ENCODE results near the gene RTEL1. TPM values are rescaled to one million over a fixed set of nuclear protein-coding genes. Genes with fewer than 3 reads are reported as not detected.
"Not testable (repeated sequence)": the region's sequence is repeated elsewhere in the genome, so short reads cannot be mapped to it uniquely, and the experiment has no call there.

The RTEL1 gene, protein sequence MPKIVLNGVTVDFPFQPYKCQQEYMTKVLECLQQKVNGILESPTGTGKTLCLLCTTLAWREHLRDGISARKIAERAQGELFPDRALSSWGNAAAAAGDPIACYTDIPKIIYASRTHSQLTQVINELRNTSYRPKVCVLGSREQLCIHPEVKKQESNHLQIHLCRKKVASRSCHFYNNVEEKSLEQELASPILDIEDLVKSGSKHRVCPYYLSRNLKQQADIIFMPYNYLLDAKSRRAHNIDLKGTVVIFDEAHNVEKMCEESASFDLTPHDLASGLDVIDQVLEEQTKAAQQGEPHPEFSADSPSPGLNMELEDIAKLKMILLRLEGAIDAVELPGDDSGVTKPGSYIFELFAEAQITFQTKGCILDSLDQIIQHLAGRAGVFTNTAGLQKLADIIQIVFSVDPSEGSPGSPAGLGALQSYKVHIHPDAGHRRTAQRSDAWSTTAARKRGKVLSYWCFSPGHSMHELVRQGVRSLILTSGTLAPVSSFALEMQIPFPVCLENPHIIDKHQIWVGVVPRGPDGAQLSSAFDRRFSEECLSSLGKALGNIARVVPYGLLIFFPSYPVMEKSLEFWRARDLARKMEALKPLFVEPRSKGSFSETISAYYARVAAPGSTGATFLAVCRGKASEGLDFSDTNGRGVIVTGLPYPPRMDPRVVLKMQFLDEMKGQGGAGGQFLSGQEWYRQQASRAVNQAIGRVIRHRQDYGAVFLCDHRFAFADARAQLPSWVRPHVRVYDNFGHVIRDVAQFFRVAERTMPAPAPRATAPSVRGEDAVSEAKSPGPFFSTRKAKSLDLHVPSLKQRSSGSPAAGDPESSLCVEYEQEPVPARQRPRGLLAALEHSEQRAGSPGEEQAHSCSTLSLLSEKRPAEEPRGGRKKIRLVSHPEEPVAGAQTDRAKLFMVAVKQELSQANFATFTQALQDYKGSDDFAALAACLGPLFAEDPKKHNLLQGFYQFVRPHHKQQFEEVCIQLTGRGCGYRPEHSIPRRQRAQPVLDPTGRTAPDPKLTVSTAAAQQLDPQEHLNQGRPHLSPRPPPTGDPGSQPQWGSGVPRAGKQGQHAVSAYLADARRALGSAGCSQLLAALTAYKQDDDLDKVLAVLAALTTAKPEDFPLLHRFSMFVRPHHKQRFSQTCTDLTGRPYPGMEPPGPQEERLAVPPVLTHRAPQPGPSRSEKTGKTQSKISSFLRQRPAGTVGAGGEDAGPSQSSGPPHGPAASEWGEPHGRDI (N-terminal part only)
- 6.0 and 6.1 TPM in 2 replicates for total RNA-seq

DNA sequence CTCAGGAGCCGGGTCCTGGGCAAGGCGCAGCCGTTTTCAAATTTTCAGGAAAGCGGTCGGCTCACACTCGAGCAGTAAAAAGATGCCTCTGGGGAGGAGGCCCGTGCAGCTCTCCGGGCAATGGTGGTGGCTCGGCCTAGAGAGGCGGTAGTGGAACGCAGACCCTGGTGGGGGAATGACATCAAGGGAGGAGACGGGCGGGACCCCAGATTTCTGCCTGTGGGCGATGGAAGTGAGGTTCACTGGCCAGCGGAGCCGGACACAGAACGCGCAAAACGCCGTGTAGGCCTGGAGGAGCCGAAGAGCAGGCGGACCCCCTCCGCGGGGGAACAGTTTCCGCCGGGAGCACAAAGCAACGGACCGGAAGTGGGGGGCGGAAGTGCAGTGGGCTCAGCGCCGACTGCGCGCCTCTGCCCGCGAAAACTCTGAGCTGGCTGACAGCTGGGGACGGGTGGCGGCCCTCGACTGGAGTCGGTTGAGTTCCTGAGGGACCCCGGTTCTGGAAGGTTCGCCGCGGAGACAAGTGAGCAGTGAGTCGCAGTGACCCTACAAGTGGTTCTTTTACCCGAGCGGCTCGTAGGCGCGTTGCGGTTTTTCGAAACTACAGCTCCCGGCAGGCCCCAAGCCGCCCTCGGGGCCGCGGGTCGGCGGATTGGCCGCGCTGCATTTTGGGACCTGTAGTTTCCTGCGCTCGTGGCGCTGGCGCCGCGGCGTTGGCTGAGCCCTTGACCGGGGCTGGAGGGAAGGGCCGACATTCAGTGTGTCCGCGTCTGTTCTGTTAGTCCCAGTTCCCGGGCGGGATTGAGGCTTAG lies at the start of gene RTEL1:
TSS of gene RTEL1 (plus strand) at position 376 of the 812 bp plus-strand sequence. CDS start 1,091 bp downstream, outside the sequence.
- peak; percentile 80 to 97 for DNase-seq (ENCODE audit: low read depth in 2 of 2)

DNA sequence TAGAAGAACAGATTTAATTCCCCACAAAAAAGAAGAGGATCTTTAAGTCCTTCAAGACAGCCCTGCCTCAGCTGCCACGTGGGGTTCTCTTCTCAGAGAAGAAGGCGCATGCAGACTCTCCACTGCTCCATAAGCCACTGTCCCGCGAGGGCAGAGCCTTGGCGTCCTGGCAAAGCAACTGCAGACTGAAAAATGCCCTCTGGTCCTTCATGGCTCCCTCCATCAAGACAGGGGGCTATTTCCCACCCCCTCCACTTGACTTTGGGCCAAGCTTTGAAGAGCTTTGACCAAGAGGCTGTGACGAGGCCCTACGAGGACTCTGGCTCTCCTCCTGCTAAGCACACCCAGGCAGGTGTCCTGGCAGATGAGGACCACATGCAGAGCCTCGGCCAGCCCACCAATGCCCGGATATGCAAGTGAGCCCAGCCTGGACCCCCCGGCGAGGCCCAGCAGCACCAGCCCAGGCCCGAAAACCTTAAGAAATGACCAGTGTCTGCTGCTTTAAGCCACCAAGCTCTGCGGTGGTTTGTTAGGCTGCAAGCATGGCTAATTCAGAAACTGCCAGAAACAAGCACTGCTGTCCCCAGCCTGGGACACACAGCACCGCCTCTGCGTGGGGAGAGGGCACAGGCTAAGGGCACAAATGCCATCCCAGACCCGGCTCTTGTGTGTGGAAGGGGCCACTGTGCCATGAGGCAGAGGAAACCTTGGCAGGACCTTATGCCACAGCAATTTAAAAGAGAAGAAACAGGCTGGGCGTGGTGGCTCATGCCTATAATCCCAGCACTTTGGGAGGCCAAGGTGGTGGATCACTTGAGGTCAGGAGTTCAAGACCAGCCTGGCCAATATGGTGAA lies 47.3 kb upstream of the RTEL1 start:
- no peak for DNase-seq (ENCODE audit: low read depth in 2 of 2)

DNA sequence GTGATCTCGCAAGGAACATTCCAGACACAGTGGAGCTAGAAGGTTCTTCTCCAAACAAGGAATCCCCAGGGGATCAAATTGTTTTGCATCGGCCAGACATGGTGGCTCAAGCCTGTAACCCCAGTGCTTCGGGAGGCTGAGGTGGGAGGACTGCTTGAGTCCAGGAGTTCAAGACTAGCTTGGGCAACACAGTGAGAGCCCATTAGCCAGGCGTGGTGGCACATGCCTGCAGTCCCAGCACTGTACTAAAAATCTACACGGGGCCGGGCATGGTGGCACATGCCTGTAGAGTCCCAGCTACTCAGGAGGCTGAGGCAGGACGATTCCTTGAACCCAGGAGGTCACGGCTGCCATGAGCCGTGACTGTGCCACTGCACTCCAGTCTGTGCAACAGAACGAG lies 46.5 kb upstream of the RTEL1 start:
- DNase-seq (ENCODE audit: low read depth in 2 of 2) = no peak

DNA sequence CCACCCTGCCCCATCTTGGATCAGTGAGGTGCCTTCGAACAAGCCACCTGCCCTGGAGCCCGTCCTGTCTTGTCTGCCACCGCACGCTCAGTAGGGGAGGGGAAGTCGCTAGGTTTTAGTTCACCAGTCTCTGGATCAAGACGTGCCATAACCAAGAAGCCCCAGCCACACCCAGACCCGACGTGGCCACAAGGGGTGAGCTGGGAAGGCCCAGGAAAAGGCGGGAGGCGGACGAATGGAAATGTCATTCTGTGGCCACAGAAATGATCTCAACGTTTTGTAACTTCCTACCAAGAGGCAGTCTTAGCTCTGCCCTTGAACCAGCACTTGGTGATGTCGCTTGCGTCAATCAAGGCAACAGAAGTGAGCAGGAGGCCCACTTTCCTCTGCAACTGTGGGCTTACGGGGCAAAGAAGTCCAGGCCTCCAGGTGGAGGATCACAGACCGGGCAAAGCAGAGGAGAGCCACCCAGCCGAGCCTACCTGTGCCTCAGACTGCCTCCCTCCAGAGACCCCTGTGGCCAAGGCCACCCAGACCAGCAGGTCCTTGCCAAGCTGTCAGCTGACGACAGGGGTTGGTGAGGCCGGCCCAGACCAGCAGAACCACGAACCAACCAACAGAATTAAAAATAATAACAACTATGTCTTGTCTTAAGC lies 45.7 kb upstream of the RTEL1 start:
- DNase-seq (ENCODE audit: low read depth in 2 of 2) = no peak

DNA sequence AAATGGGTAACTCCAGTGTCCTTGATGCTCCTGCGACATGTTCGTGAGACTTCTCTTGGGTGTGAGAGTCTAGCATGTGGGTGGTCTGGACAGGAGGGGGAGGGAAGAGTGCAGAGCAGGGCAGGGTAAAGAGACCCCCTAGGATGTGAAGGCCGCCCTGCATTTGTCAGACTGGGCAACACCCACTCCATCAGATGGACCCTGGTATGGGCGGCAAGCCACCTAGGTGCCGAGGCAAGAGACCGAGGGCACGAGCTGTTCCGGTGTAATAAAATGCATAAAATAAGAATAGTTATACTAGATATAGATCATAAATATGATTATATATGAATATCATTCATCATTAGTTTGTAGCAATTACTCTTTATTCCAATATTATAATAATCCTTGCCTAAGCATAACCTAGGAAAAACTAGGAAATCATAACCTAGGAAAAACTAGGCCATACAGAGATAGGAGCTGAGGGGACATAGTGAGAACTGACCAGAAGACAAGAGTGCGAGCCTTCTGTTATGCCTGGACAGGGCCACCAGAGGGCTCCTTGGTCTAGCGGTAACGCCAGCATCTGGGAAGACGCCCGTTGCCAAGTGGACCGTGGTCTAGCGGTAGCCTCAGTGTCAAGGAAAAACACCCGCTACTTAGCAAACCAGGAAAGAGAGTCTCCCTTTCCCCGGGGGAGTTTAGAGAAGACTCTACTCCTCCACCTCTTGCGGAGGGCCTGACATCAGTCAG lies 44.1 kb upstream of the RTEL1 start:
- DNase-seq (ENCODE audit: low read depth in 2 of 2) = not testable (repeated sequence)

DNA sequence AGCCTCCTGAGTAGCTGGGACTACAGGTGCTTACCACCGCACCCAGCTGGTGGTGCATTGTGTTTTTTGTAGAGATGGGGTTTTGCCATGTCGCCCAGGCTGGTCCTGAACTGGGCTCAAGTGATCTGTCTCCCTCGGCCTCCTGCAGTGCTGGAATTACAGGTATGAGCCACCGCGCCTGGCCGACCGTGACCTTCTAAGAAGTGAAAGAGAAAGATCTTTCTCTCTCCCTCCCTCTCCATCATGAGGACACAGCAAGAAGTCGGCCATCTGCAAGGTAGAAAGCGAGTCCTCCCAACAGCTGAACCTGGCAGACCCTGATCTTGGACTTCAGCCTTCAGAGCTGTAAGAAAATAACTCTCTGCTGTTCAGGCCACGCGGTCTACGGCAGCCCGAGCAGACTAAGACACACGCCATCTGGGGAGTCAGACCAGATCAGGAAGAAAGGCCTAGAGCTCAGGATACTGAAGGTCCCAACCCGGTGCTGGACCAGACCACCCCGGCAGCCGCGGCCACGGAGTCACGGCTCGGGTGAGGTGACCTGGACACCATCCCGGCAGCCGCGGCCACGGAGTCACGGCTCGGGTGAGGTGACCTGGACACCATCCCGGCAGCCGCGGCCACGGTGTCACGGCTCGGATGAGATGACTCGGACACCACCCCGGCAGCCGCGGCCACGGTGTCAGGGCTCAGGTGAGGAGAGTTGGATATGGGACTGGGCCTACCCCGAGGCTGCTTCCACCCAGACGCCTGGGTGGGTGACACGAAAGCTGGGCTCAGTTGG lies 40.8 kb upstream of the RTEL1 start:
- no peak for DNase-seq (ENCODE audit: low read depth in 2 of 2)

DNA sequence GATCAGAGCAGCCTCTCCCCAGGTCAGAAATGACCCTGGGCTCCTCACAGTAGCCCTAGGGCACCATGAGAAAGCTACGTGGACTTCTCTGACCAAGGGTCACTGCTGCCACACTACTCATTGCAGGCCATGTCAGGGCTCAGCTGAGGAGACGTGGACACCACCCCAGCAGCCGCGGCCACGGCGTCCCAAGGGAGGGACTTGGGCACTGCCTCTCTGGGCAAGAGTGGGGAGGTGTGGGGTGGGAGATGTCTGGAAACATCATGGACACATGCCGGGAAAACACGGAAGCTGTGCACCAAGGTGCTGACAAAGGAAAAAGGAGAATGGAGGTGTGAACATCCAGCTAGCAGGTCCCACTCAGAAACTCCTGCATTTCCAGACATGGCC lies 40.2 kb upstream of the RTEL1 start:
- DNase-seq (ENCODE audit: low read depth in 2 of 2) = no peak

DNA sequence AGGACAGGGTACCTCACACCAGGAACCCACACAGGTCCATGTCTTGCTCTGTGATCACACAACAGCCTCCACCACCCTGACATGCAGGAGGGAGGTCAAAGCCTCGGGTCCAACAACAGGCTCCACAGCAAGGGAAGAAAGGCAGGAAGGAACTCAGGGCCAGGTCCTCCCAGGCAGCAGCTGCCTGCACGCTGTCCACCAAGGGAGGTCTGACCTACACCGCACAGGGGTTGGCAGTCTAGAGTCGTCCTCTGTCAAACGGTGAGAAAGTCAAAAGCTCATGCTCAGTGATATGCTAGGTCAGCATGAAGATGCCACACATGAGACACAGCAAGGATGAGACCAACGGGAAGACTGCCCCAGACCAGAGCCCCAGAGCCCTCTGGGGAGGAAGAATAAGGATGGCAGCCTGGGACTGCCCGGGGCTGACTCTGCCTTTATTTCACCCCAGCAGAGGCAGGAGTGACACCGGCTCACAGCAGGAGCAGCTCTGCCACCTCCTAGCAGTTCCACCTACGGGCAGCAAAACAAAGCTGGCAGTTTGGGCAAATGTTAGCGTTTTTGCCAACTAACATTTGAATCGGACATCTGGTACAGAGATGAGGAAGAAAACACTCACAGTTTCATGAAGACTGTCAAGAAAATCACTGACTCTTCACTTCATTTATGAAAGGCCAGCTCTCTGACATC lies 39.7 kb upstream of the RTEL1 start:
- DNase-seq (ENCODE audit: low read depth in 2 of 2) = no peak

DNA sequence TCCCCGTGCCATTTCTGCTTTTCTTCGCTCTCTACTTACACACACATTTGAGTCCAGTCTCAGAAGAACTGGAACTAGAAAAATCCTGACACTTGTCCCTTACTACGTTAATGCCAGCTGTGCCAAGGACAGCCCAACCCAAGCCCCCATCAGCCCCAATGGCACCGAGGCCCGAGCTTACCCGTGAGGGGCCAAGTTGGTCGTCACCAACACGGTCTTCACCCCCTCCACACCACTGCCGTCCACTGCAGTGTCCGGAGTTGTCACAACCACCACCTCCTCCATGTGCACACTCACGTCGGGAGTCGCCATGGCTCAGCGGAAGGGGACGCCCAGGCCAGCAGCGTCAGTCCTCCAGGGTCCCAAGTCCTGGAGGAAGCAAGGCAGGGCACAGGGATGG lies 39.0 kb upstream of the RTEL1 start:
- DNase-seq (ENCODE audit: low read depth in 2 of 2) = no peak

DNA sequence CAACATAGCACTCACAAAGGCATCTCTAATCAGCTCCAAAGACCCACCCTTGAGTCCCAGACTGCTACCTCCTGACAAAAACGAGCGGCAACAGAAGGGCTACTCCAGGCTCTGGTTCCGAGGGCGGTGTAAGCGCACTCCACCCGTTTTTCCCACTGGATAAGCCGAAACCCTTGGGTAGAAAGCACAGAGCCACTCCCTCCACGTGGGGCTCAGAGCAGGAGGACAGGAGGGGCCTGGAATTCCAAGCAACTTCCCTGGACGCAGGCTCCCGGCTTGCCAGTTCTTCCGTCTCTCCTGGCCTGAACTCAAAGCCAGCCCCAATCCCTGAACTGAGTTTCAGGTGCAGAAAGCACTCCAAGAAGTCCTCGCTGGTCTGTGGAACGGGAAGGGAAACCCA lies 38.6 kb upstream of the RTEL1 start:
- no peak for DNase-seq (ENCODE audit: low read depth in 2 of 2)

DNA sequence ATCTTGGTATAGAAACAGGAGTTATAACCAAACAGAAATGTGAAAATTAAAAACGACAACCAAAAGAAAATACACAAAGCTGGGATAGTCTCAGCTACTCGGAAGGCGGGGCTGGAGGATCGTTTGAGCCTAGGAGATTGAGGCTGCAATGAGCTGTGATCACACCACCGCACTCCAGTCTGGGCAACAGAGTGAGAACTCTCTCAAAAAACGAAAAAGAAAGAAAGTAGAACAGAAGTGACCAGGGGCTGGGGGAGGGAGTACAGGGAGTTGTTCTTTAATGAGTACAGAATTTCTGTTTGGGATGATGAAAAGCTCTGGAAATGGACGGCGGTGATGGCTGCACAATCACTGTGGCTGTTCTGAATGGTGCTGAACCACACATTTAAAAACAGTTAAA lies 37.1 kb upstream of the RTEL1 start:
- no peak for DNase-seq (ENCODE audit: low read depth in 2 of 2)

DNA sequence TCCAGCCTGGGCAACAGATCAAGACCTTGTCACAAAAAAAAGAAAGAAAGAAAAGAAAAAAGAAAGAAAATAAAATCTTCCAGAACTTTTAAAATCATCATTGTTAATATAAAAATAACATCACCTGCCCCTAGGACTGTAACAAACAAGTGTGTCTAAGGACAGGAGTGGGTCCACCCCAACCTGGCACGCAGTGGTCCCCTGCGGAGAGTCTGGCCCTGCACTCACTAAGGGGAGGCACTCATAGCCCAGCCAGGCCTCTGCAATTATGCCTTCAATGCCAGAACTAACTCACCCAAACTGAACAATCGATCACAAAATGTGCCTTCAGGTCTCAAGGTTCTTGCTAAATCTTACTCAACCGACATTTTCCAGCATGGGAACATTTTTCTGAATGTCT lies 36.0 kb upstream of the RTEL1 start:
- DNase-seq (ENCODE audit: low read depth in 2 of 2) = no peak

DNA sequence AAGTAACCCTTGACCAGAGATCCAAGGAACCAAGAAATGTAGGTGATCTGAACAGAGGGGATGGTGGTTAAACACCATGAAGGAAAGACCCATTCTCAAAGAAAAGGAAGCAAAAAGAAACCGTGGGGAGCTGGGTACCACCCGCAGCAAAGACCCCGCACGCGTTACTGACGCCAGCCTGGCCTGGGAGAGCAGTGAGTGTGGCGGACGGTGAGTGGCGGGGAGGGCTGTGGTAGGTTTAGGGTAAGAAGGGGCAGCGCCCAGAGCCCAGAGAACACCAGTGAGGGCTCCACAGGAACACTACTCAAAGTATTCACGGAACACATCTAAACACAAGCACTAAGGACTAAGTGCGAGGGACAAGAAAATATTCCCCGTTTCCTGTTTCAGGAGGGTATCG lies 35.4 kb upstream of the RTEL1 start:
- no peak for DNase-seq (ENCODE audit: low read depth in 2 of 2)

DNA sequence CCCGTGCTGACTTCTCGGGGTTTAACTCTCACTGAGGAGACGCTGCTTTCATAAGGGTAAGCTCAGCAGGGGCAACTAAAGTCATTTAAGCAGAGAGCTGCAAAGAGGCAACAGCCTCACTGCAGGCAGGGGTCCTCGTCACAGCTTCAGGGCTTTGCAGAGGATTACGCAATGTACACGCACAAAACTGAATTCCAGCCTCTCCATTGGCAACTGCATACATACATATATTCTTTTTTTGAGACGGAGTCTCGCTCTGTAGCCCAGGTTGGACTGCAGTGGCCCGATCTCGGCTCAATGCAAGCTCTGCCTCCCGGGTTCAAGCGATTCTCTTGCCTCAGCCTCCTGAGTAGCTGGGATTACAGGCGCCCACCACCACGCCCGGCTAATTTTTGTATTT lies 33.6 kb upstream of the RTEL1 start:
- peak in 1 of 2 donors; percentile 11 for DNase-seq (ENCODE audit: low read depth in 2 of 2)

DNA sequence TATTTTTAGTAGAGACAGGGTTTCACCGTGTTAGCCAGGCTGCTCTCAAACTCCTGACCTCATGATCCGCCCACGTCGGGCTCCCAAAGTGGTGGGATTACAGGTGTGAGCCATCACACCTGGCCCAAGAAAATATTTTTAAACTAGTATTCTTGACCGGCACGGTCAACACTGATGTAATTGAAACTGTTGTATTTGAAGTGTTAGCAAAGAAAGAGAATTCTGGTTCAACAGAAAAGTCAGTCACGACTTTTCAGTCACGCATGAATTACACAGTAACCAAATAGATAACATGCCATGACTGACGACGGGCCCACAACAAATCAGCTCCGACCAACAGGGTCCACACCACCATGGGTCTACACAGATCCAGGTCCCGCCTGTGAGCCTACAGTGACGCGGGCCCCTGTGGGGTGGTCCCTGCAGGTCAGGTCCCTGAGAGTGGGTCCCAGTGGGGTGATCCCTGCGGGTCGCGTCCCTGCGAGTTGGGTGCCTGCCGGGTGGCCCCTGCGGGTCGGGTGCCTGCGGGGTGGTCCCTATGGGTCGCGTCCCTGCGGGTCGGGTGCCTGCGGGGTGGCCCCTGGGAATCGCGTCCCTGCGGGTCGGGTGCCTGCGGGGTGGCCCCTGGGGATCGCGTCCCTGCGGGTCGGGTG lies 32.2 kb upstream of the RTEL1 start:
- peak in 1 of 2 donors; percentile 36 for DNase-seq (ENCODE audit: low read depth in 2 of 2)

DNA sequence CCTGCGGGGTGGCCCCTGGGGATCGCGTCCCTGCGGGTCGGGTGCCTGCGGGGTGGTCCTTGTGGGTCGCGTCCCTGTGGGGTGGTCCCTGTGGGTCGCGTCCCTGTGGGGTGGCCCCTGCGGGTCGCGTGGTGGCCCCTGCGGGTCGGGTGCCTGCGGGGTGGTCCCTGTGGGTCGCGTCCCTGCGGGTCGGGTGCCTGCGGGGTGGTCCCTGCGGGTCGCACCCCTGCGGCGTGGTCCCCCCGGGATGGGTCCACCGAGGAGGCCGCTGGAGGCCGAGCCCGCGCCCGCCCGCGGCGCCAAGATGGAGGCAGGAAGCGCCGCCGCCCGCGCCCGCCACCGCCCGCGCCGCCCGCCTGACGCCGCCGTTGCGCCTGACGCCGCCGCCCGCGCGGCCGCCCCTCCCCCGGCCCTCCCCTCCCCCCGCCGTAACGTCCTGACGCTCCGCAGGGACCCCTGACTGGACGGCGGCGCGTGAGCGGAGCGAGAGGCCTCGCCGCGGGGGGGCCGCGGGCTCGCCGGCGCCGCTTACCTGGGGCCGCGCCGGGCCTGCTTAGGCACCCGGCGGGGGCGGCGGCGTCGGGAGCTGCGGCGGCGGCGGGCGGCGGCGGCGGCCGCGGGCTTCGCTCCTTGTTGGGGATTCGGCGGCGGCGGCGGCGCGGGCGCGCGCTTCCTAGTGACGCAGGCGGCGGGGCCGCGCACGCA lies 31.5 kb upstream of the RTEL1 start, which contains the start of gene GMEB2:
TSS of gene GMEB2 (minus strand) at position 678 of the 705 bp plus-strand sequence. CDS start 7,704 bp downstream, outside the sequence.
- DNase-seq (ENCODE audit: low read depth in 2 of 2) = peak; percentile 22 to 75

All from dermis microvascular lymphatic vessel endothelial cell (primary cell).